Upper lobe of left lung (tissue), 6 donors: Measurements from ENCODE around the gene TEAD4. TPM values are rescaled to one million over a fixed set of nuclear protein-coding genes. Genes with fewer than 3 reads are reported as not detected.
A peak's percentile ranks its signal among the peaks of the same experiment; 100 is the strongest.

ENCODE experiments used
- ATAC-seq, 2 donors: fragments of 200-7000 bp; cut with Tn5 transposase; one replicate each; pipeline ENCODE4 v1.9.1; 2022; ENCODE audit warnings: mild to moderate bottlenecking in 2 of 2, moderate library complexity in 2 of 2; ENCODE audit not compliant: low FRiP score in 2 of 2
- DNase-seq, 2 donors: peaks; one replicate each; pipeline ENCODE4 v3.0.0-alpha.2; 2019 to 2020
- H3K27ac ChIP-seq, 4 donors: fragments of 200-600 bp; sonication (generic); one replicate each; pipeline ENCODE4 v1.5.1; 2016 to 2019
- H3K27me3 ChIP-seq, 4 donors: fragments of 200-600 bp; sonication (generic); one replicate each; pipeline ENCODE4 v1.5.1; 2017 to 2019
- H3K36me3 ChIP-seq, 4 donors: fragments of 200-600 bp; sonication (generic); one replicate each; pipeline ENCODE4 v1.5.1; 2016 to 2019
- H3K4me1 ChIP-seq, 4 donors: fragments of 200-600 bp; sonication (generic); one replicate each; pipeline ENCODE4 v1.5.1; 2018 to 2019
- H3K4me3 ChIP-seq, 4 donors: fragments of 200-600 bp; sonication (generic); one replicate each; pipeline ENCODE4 v1.5.1; 2017 to 2019; ENCODE audit warnings: mild to moderate bottlenecking in 2 of 4, moderate library complexity in 1 of 4
- H3K9me3 ChIP-seq, 4 donors: fragments of 200-600 bp; sonication (generic); one replicate each; pipeline ENCODE4 v1.5.1; 2018 to 2019
- CTCF ChIP-seq, 6 experiments: fragments of 450-650 bp in 4 of 6; fragments of 200-600 bp in 2 of 6; sonication (generic) in 2 of 6; IDR thresholded peaks; one replicate each; pipeline ENCODE4 v1.5.1; 2016 to 2019; ENCODE audit warnings: antibody characterized with exemption in 6 of 6
- EP300 ChIP-seq, 4 donors: sonication (generic); formaldehyde crosslinking; IDR thresholded peaks; one replicate each; pipeline ENCODE4 v1.5.1; 2017; ENCODE audit warnings: antibody characterized with exemption in 4 of 4, control low read depth in 2 of 4
- POLR2A ChIP-seq, 4 donors: fragments of 450-650 bp; IDR thresholded peaks; one replicate each; pipeline ENCODE4 v1.5.1; 2016 to 2017; ENCODE audit warnings: antibody characterized with exemption in 4 of 4, mild to moderate bottlenecking in 2 of 4
- POLR2AphosphoS5 ChIP-seq, 2 donors: sonication (generic); formaldehyde crosslinking; IDR thresholded peaks; one replicate each; pipeline ENCODE4 v1.5.1; 2017; ENCODE audit warnings: antibody characterized with exemption in 2 of 2
- WGBS, 2 donors: methylation state at CpG; one replicate each; pipeline ENCODE4 v1.1.5; 2017 to 2018; 5-methylcytosine and 5-hydroxymethylcytosine counted together
- total RNA-seq, 6 donors: library from RNA; depleted of rRNA in 4 of 6; stranded (reverse); fragments of >200 nt in 4 of 6; gene quantifications; one replicate each; pipeline versions ENCODE4 v1.1.0 to v1.2.1, GENCODE V29; 2016 to 2021
- donor health status: DM: no; HTN: no; CAD: no; lungs with moderate emphysema.
- donor health status: DM: no; HTN: yes; CAD: no; lungs with severe emphysema.

TEAD4 gene
- total RNA-seq, 6 donors from 2014 or later, result 14.5 to 52.0 (median 43.2) TPM

GRCh38 chr12:2963154-2963759, 4.1 kb downstream of the TEAD4 start:
- peaks cover 0 to 5% (median 0%) of the 10 kb centered on the region in 4 donors for H3K36me3 ChIP-seq
- 68 to 79% methylated on average over 5 to 9 of the region's 9 CpGs for WGBS, 2 donors
- DNase-seq (no peak), ATAC-seq (no peak)
- H3K27ac ChIP-seq, result peak overlapping the region; percentile 73 to 88 (median 78)
- H3K4me3 ChIP-seq, result peak overlapping the region in 1 of 4 donors; percentile 28
- H3K4me1 ChIP-seq, result peaks cover 4 to 40% (median 12%) of the 10 kb centered on the region in 4 donors
- no peaks in the 10 kb centered on the region for H3K27me3 ChIP-seq
- H3K9me3 ChIP-seq, result no peaks in the 10 kb centered on the region
- TF ChIP-seq POLR2A (IDR thresholded peaks at IDR 0.05) (no peak), POLR2AphosphoS5 (IDR thresholded peaks at IDR 0.05) (peak; percentile 22 to 46), CTCF (IDR thresholded peaks at IDR 0.05) (no peak), EP300 (IDR thresholded peaks at IDR 0.05) (no peak)

- Histone ChIP-seq H3K36me3 (peaks cover 0 to 5% (median 0%) of the 10 kb centered on the region in 4 donors), H3K9me3 (no peaks in the 10 kb centered on the region), H3K4me3 (peak overlapping the region in 2 of 4 donors; percentile 5 to 28), H3K27ac (peak overlapping the region; percentile 73 to 88 (median 78)), H3K27me3 (no peaks in the 10 kb centered on the region), H3K4me1 (peaks cover 2 to 34% (median 9%) of the 10 kb centered on the region in 4 donors)
- 41 to 63% methylated on average over 3 to 14 of the region's 15 CpGs for WGBS, 2 donors
- peak in 1 of 2 donors; percentile 70 for ATAC-seq
- TF ChIP-seq EP300 (IDR thresholded peaks at IDR 0.05), result peak in 2 of 4 donors; percentile 32 to 66
- no peak for TF ChIP-seq POLR2A (IDR thresholded peaks at IDR 0.05)
- TF ChIP-seq POLR2AphosphoS5 (IDR thresholded peaks at IDR 0.05), result peak; percentile 68 to 75
- peak in 1 of 2 donors; percentile 40 for DNase-seq
Measured at GRCh38 chr12:2963760-2964292, 4.6 kb downstream of the TEAD4 start.

GRCh38 chr12:2967651-2968050, 8.5 kb downstream of the TEAD4 start:
- Histone ChIP-seq H3K9me3 (no peaks in the 10 kb centered on the region), H3K27ac (no peak overlapping the region), H3K4me1 (peaks cover 0 to 11% (median 5%) of the 10 kb centered on the region in 4 donors), H3K4me3 (no peak overlapping the region), H3K36me3 (peaks cover 0 to 11% (median 0%) of the 10 kb centered on the region in 4 donors), H3K27me3 (no peaks in the 10 kb centered on the region)
- TF ChIP-seq POLR2A (IDR thresholded peaks at IDR 0.05), result no peak
- TF ChIP-seq EP300 (IDR thresholded peaks at IDR 0.05), result no peak
- TF ChIP-seq POLR2AphosphoS5 (IDR thresholded peaks at IDR 0.05), result no peak
- TF ChIP-seq CTCF (IDR thresholded peaks at IDR 0.05), result no peak
- DNase-seq (no peak), ATAC-seq (no peak)
- 85 to 95% methylated on average over 2 of the region's 2 CpGs for WGBS, 2 donors

GRCh38 chr12:2970744-2971143, 11.5 kb downstream of the TEAD4 start:
- DNase-seq (no peak), ATAC-seq (peak in 1 of 2 donors; percentile 35)
- H3K4me3 ChIP-seq, result no peak overlapping the region
- H3K36me3 ChIP-seq, result peaks cover 0 to 9% (median 0%) of the 10 kb centered on the region in 4 donors
- WGBS, 2 donors, result 70 to 82% methylated on average over 9 to 10 of the region's 10 CpGs
- no peak for TF ChIP-seq CTCF (IDR thresholded peaks at IDR 0.05)
- TF ChIP-seq POLR2AphosphoS5 (IDR thresholded peaks at IDR 0.05), result no peak
- no peak for TF ChIP-seq EP300 (IDR thresholded peaks at IDR 0.05)
- TF ChIP-seq POLR2A (IDR thresholded peaks at IDR 0.05), result no peak
- no peaks in the 10 kb centered on the region for H3K27me3 ChIP-seq
- peaks cover 0 to 16% (median 8%) of the 10 kb centered on the region in 4 donors for H3K4me1 ChIP-seq
- no peaks in the 10 kb centered on the region for H3K9me3 ChIP-seq
- H3K27ac ChIP-seq, result no peak overlapping the region

- Histone ChIP-seq H3K9me3 (no peaks in the 10 kb centered on the region), H3K4me1 (peaks cover 0 to 16% (median 11%) of the 10 kb centered on the region in 4 donors), H3K4me3 (no peak overlapping the region), H3K27me3 (no peaks in the 10 kb centered on the region), H3K36me3 (peaks cover 0 to 9% (median 0%) of the 10 kb centered on the region in 4 donors), H3K27ac (no peak overlapping the region)
- ATAC-seq (no peak), DNase-seq (no peak)
- TF ChIP-seq POLR2A (IDR thresholded peaks at IDR 0.05) (no peak), POLR2AphosphoS5 (IDR thresholded peaks at IDR 0.05) (no peak), EP300 (IDR thresholded peaks at IDR 0.05) (no peak), CTCF (IDR thresholded peaks at IDR 0.05) (no peak)
- WGBS, 2 donors, result 92 to 93% methylated on average over 2 to 9 of the region's 9 CpGs
Measured at GRCh38 chr12:2973566-2973965, 14.4 kb downstream of the TEAD4 start.
